Loucy (cell line): Measurements from ENCODE around the gene GJB3.

Experiments used
- H2AFZ ChIP-seq: fragments of 200-600 bp; sonication (generic); 2 replicates; pipeline ENCODE4 v1.6.0; 2016; ENCODE audit warnings: antibody characterized with exemption, mild to moderate bottlenecking, low read length, moderate library complexity
- H3F3A ChIP-seq: fragments of 200-600 bp; 2 replicates; pipeline ENCODE4 v1.6.0; 2016; ENCODE audit warnings: antibody characterized with exemption, low read depth, mild to moderate bottlenecking
- H3K27me3 ChIP-seq: fragments of 200-600 bp; sonication (generic); 2 replicates; pipeline ENCODE4 v1.6.1; 2014; ENCODE audit warnings: low read length, mild to moderate bottlenecking; ENCODE audit not compliant: insufficient read depth, poor library complexity, severe bottlenecking
- H3K36me3 ChIP-seq: fragments of 200-600 bp; sonication (generic); 2 replicates; pipeline ENCODE4 v1.6.1; 2016; ENCODE audit warnings: low read length; ENCODE audit not compliant: insufficient read depth
- H3K4me1 ChIP-seq: fragments of 200-600 bp; sonication (generic); 2 replicates; pipeline ENCODE4 v1.5.1; 2014; ENCODE audit warnings: low read length, mild to moderate bottlenecking; ENCODE audit not compliant: insufficient read depth, poor library complexity, severe bottlenecking
- H3K4me2 ChIP-seq: fragments of 200-600 bp; sonication (generic); 2 replicates; pipeline ENCODE4 v1.6.0; 2014; ENCODE audit warnings: antibody characterized with exemption, low read length, low read depth, mild to moderate bottlenecking; ENCODE audit not compliant: poor library complexity, severe bottlenecking
- H3K4me3 ChIP-seq: fragments of 200-600 bp; sonication (generic); 2 replicates; pipeline ENCODE4 v1.5.1; 2014; ENCODE audit warnings: low read length, mild to moderate bottlenecking, mixed read lengths; ENCODE audit not compliant: poor library complexity, severe bottlenecking
- H3K79me2 ChIP-seq: fragments of 200-600 bp; sonication (generic); 2 replicates; pipeline ENCODE4 v1.6.1; 2014; ENCODE audit warnings: low read length; ENCODE audit not compliant: insufficient read depth
- H3K9ac ChIP-seq: fragments of 200-600 bp; sonication (generic); 2 replicates; pipeline ENCODE4 v1.6.0; 2014; ENCODE audit warnings: mild to moderate bottlenecking, low read depth, low read length, moderate library complexity; ENCODE audit not compliant: poor library complexity, severe bottlenecking
- H3K9me2 ChIP-seq: fragments of 200-600 bp; sonication (generic); replicated peaks from 2 replicates; pipeline ENCODE4 v1.6.1; 2016; ENCODE audit warnings: low read depth, low read length, mixed read lengths
- H3K9me3 ChIP-seq: fragments of 200-600 bp; sonication (generic); 2 replicates; pipeline ENCODE4 v1.6.1; 2014; ENCODE audit warnings: mild to moderate bottlenecking, antibody characterized with exemption, low read length, low read depth; ENCODE audit not compliant: insufficient read depth
- H4K20me1 ChIP-seq: fragments of 200-600 bp; sonication (generic); 2 replicates; pipeline ENCODE4 v1.6.0; 2014; ENCODE audit warnings: antibody characterized with exemption, low read length, mild to moderate bottlenecking; ENCODE audit not compliant: insufficient read depth, poor library complexity, severe bottlenecking
- EZH2phosphoT487 ChIP-seq: fragments of 200-600 bp; IDR thresholded peaks from 2 replicates; pipeline ENCODE4 v1.6.1; 2018; ENCODE audit warnings: antibody characterized with exemption, mild to moderate bottlenecking, moderate library complexity, borderline replicate concordance
- TF ChIP-seq, protein P1 (sequence below): fragments of 200-600 bp; sonication (generic); conservative IDR thresholded peaks from 2 replicates; pipeline ENCODE4 v1.5.1; 2014; ENCODE audit warnings: mild to moderate bottlenecking, antibody characterized with exemption, low read length

Gene GJB3

GRCh38 chr1:34800214-34800613 is 19.2 kb downstream of the GJB3 start:
- Histone ChIP-seq H3K9me3 (no peaks in the 10 kb centered on the region), H3K36me3 (no peaks in the 10 kb centered on the region), H3F3A (no peaks in the 10 kb centered on the region), H3K79me2 (no peaks in the 10 kb centered on the region), H3K4me1 (no peaks in the 10 kb centered on the region), H3K9ac (no peak overlapping the region), H3K4me2 (no peak overlapping the region), H3K4me3 (no peak overlapping the region), H3K9me2 (no peaks in the 10 kb centered on the region), H2AFZ (no peak overlapping the region), H3K27me3 (no peaks in the 10 kb centered on the region), H4K20me1 (no peaks in the 10 kb centered on the region)
- TF ChIP-seq EZH2phosphoT487 = no peak
- TF ChIP-seq, protein P1, sequence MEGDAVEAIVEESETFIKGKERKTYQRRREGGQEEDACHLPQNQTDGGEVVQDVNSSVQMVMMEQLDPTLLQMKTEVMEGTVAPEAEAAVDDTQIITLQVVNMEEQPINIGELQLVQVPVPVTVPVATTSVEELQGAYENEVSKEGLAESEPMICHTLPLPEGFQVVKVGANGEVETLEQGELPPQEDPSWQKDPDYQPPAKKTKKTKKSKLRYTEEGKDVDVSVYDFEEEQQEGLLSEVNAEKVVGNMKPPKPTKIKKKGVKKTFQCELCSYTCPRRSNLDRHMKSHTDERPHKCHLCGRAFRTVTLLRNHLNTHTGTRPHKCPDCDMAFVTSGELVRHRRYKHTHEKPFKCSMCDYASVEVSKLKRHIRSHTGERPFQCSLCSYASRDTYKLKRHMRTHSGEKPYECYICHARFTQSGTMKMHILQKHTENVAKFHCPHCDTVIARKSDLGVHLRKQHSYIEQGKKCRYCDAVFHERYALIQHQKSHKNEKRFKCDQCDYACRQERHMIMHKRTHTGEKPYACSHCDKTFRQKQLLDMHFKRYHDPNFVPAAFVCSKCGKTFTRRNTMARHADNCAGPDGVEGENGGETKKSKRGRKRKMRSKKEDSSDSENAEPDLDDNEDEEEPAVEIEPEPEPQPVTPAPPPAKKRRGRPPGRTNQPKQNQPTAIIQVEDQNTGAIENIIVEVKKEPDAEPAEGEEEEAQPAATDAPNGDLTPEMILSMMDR = no peak

- Histone ChIP-seq H3K9ac (no peak overlapping the region), H3K79me2 (no peaks in the 10 kb centered on the region), H3K27me3 (no peaks in the 10 kb centered on the region), H3K4me3 (no peak overlapping the region), H3F3A (no peaks in the 10 kb centered on the region), H3K4me2 (no peak overlapping the region), H3K36me3 (no peaks in the 10 kb centered on the region), H3K4me1 (no peaks in the 10 kb centered on the region), H2AFZ (no peak overlapping the region), H3K9me3 (no peaks in the 10 kb centered on the region), H3K9me2 (no peaks in the 10 kb centered on the region), H4K20me1 (no peaks in the 10 kb centered on the region)
- TF ChIP-seq, protein P1 = no peak
- no peak for TF ChIP-seq EZH2phosphoT487
These were observed 22.8 kb downstream of the GJB3 start for GRCh38 chr1:34803770-34804169.

- no peaks in the 10 kb centered on the region for H3K79me2 ChIP-seq
- H4K20me1 ChIP-seq = no peaks in the 10 kb centered on the region
- no peak overlapping the region for H2AFZ ChIP-seq
- no peaks in the 10 kb centered on the region for H3K4me1 ChIP-seq
- H3K36me3 ChIP-seq = no peaks in the 10 kb centered on the region
- no peak overlapping the region for H3K4me2 ChIP-seq
- no peaks in the 10 kb centered on the region for H3K27me3 ChIP-seq
- H3K9me2 ChIP-seq = no peaks in the 10 kb centered on the region
- H3K4me3 ChIP-seq = no peak overlapping the region
- no peaks in the 10 kb centered on the region for H3F3A ChIP-seq
- H3K9ac ChIP-seq = no peak overlapping the region
- H3K9me3 ChIP-seq = no peaks in the 10 kb centered on the region
- TF ChIP-seq, protein P1 = no peak
- no peak for TF ChIP-seq EZH2phosphoT487
These were observed 25.4 kb downstream of the GJB3 start for GRCh38 chr1:34806396-34806795.
